Measurements from ENCODE around the gene DCTN2.
"Not testable (repeated sequence)": the region's sequence is repeated elsewhere in the genome, so short reads cannot be mapped to it uniquely, and the experiment has no call there.

DNA sequence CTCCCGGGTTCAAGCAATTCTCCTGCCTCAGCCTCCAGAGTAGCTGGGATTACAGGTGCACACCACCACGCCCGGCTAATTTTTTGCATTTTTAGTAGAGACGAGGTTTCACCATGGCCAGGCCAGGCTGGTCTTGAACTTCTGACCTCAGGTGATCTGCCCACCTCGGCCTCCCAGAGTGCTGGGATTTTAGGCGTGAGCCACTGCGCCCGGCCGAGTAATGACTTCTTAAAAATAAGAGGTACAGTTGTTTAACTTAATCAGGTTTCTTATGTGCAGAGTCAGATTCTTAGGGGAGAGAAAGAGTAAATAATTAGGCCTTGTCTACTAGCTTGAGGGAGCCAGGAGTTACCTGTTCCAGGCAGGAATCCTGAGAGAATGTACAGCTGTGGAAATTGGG, 32.7 kb downstream of the DCTN2 start:
- TF ChIP-seq, protein P1, sequence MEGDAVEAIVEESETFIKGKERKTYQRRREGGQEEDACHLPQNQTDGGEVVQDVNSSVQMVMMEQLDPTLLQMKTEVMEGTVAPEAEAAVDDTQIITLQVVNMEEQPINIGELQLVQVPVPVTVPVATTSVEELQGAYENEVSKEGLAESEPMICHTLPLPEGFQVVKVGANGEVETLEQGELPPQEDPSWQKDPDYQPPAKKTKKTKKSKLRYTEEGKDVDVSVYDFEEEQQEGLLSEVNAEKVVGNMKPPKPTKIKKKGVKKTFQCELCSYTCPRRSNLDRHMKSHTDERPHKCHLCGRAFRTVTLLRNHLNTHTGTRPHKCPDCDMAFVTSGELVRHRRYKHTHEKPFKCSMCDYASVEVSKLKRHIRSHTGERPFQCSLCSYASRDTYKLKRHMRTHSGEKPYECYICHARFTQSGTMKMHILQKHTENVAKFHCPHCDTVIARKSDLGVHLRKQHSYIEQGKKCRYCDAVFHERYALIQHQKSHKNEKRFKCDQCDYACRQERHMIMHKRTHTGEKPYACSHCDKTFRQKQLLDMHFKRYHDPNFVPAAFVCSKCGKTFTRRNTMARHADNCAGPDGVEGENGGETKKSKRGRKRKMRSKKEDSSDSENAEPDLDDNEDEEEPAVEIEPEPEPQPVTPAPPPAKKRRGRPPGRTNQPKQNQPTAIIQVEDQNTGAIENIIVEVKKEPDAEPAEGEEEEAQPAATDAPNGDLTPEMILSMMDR (IDR thresholded peaks at IDR 0.05) = not testable (repeated sequence)
- TF ChIP-seq EP300 (IDR thresholded peaks at IDR 0.05; ENCODE audit: borderline replicate concordance in 1 of 2, low read depth in 1 of 2, low read length in 1 of 2); RCOR1 (IDR thresholded peaks at IDR 0.05; ENCODE audit: low read length); JUND (IDR thresholded peaks at IDR 0.05); FOXJ3 (CRISPR knock-in tag; IDR thresholded peaks at IDR 0.05); POLR2AphosphoS5 (IDR thresholded peaks at IDR 0.05; ENCODE audit: low read depth, low read length); EZH2phosphoT487 (IDR thresholded peaks at IDR 0.05; ENCODE audit: borderline replicate concordance, low read depth); NFIC (IDR thresholded peaks at IDR 0.05; ENCODE audit: borderline replicate concordance); RFX5 (IDR thresholded peaks at IDR 0.05; ENCODE audit: low read length); YY1 (IDR thresholded peaks at IDR 0.05; ENCODE audit: low read depth); SMC3 (IDR thresholded peaks at IDR 0.05; ENCODE audit: low read depth, low read length); SIN3A (IDR thresholded peaks at IDR 0.05; ENCODE audit: borderline replicate concordance, low read depth, low read length): not testable (repeated sequence)
